ENCODE measurements around the gene CRYBG1. TPM values are rescaled to one million over a fixed set of nuclear protein-coding genes. Genes with fewer than 3 reads are reported as not detected.
A peak's percentile ranks its signal among the peaks of the same experiment; 100 is the strongest.

Gene CRYBG1
- total RNA-seq, 2 donors from 2014 or later: 2.5 to 2.7 TPM

GRCh38 chr6:106445508-106445878, 85.0 kb downstream of the CRYBG1 start:
- no peaks in the 10 kb centered on the region for H3K9me3 ChIP-seq (ENCODE audit: control insufficient read depth, low read length)
- H3K27ac Mint-ChIP-seq: no peak overlapping the region
- no peaks in the 10 kb centered on the region for H3K4me1 Mint-ChIP-seq
- H3K27me3 Mint-ChIP-seq (ENCODE audit: insufficient read depth): peaks cover 2% of the 10 kb centered on the region
- no peak overlapping the region for H3K4me3 Mint-ChIP-seq
- no peaks in the 10 kb centered on the region for H3K4me1 ChIP-seq (ENCODE audit: control insufficient read depth, insufficient read depth, low read length)
- no peak for DNase-seq
- no peak overlapping the region for H3K4me3 ChIP-seq (ENCODE audit: low read length)
- TF ChIP-seq CTCF (conservative IDR thresholded peaks at IDR 0.05): no peak
- no peaks in the 10 kb centered on the region for H3K36me3 Mint-ChIP-seq (ENCODE audit: low read depth)
- H3K9ac ChIP-seq (ENCODE audit: extremely low read depth, low read length, poor library complexity, severe bottlenecking): no peak overlapping the region
- H3K27ac ChIP-seq (ENCODE audit: low read depth, low read length): no peak overlapping the region
- H3K9me3 Mint-ChIP-seq: no peaks in the 10 kb centered on the region
- H3K27me3 ChIP-seq (ENCODE audit: control insufficient read depth, insufficient read depth, low read length, poor library complexity, severe bottlenecking): peaks cover 25% of the 10 kb centered on the region
- no peaks in the 10 kb centered on the region for H3K36me3 ChIP-seq (ENCODE audit: control insufficient read depth, insufficient read depth, low read length)

- WGBS, 2 experiments (ENCODE audit: insufficient coverage in 1 of 2, insufficient read length in 1 of 2): 22 to 79% methylated on average over 1 to 4 of the region's 4 CpGs
- no peak overlapping the region for H3K27ac Mint-ChIP-seq
- peaks cover 2% of the 10 kb centered on the region for H3K27me3 Mint-ChIP-seq (ENCODE audit: insufficient read depth)
- DNase-seq: no peak
- no peaks in the 10 kb centered on the region for H3K4me1 Mint-ChIP-seq
- H3K4me1 ChIP-seq (ENCODE audit: control insufficient read depth, insufficient read depth, low read length): no peaks in the 10 kb centered on the region
- H3K9me3 Mint-ChIP-seq: no peaks in the 10 kb centered on the region
- no peaks in the 10 kb centered on the region for H3K9me3 ChIP-seq (ENCODE audit: control insufficient read depth, low read length)
- H3K4me3 ChIP-seq (ENCODE audit: low read length): no peak overlapping the region
- peak; percentile 68 for TF ChIP-seq CTCF (conservative IDR thresholded peaks at IDR 0.05)
- H3K9ac ChIP-seq (ENCODE audit: extremely low read depth, low read length, poor library complexity, severe bottlenecking): no peak overlapping the region
- H3K36me3 Mint-ChIP-seq (ENCODE audit: low read depth): no peaks in the 10 kb centered on the region
- no peak overlapping the region for H3K27ac ChIP-seq (ENCODE audit: low read depth, low read length)
- no peaks in the 10 kb centered on the region for H3K36me3 ChIP-seq (ENCODE audit: control insufficient read depth, insufficient read depth, low read length)
- no peak overlapping the region for H3K4me3 Mint-ChIP-seq
- H3K27me3 ChIP-seq (ENCODE audit: control insufficient read depth, insufficient read depth, low read length, poor library complexity, severe bottlenecking): peaks cover 16% of the 10 kb centered on the region
Observed at GRCh38 chr6:106446287-106446885, 85.9 kb downstream of the CRYBG1 start.

GRCh38 chr6:106446983-106447382, 86.5 kb downstream of the CRYBG1 start:
- no peak for DNase-seq
- Histone ChIP-seq H3K9ac (ENCODE audit: extremely low read depth, low read length, poor library complexity, severe bottlenecking) (no peak overlapping the region), H3K9me3 (ENCODE audit: control insufficient read depth, low read length) (no peaks in the 10 kb centered on the region), H3K4me1 (ENCODE audit: control insufficient read depth, insufficient read depth, low read length) (no peaks in the 10 kb centered on the region), H3K4me3 (ENCODE audit: low read length) (no peak overlapping the region), H3K36me3 (ENCODE audit: control insufficient read depth, insufficient read depth, low read length) (no peaks in the 10 kb centered on the region), H3K27me3 (ENCODE audit: control insufficient read depth, insufficient read depth, low read length, poor library complexity, severe bottlenecking) (peaks cover 13% of the 10 kb centered on the region), H3K27ac (ENCODE audit: low read depth, low read length) (no peak overlapping the region)
- TF ChIP-seq CTCF (conservative IDR thresholded peaks at IDR 0.05): no peak
- H3K27me3 Mint-ChIP-seq (ENCODE audit: insufficient read depth): peaks cover 2% of the 10 kb centered on the region
- H3K36me3 Mint-ChIP-seq (ENCODE audit: low read depth): no peaks in the 10 kb centered on the region
- no peak overlapping the region for H3K4me3 Mint-ChIP-seq
- 65 to 81% methylated on average over 2 of the region's 2 CpGs for WGBS, 2 experiments (ENCODE audit: insufficient coverage in 1 of 2, insufficient read length in 1 of 2)
- H3K27ac Mint-ChIP-seq: no peak overlapping the region
- H3K9me3 Mint-ChIP-seq: no peaks in the 10 kb centered on the region
- no peaks in the 10 kb centered on the region for H3K4me1 Mint-ChIP-seq

Measured in endodermal cell (in vitro differentiated cells).